Heart left ventricle (tissue), 16 donors: ENCODE data around the gene ESPN. TPM values are rescaled to one million over a fixed set of nuclear protein-coding genes. Genes with fewer than 3 reads are reported as not detected.
"Not testable (repeated sequence)": the region's sequence is repeated elsewhere in the genome, so short reads cannot be mapped to it uniquely, and the experiment has no call there.

Experiments used
- ATAC-seq, 4 donors: fragments of 200-7000 bp; cut with Tn5 transposase; one replicate each; pipeline ENCODE4 v1.9.1; 2020 to 2022; ENCODE audit warnings: moderate library complexity in 4 of 4, mild to moderate bottlenecking in 3 of 4, moderate number of reproducible peaks in 1 of 4
- DNase-seq, 5 donors: peaks; one replicate each; pipeline ENCODE4 v3.0.0-alpha.2; 2020
- H3K27ac ChIP-seq, 12 donors: fragments of 200-600 bp; sonication (generic) in 4 of 12; one replicate each; pipeline versions ENCODE4 v1.5.0 to v1.8.0; 2016 to 2022; ENCODE audit warnings: mild to moderate bottlenecking in 2 of 12
- H3K27me3 ChIP-seq, 9 donors: fragments of 200-600 bp; sonication (generic) in 2 of 9; one replicate each; pipeline versions ENCODE4 v1.5.1 to v1.8.0; 2016 to 2022; ENCODE audit warnings: mild to moderate bottlenecking in 3 of 9
- H3K36me3 ChIP-seq, 9 donors: fragments of 200-600 bp; sonication (generic) in 2 of 9; one replicate each; pipeline versions ENCODE4 v1.5.0 to v1.8.0; 2018 to 2022; ENCODE audit warnings: mild to moderate bottlenecking in 2 of 9
- H3K4me1 ChIP-seq, 12 donors: fragments of 200-600 bp; sonication (generic) in 4 of 12; one replicate each; pipeline versions ENCODE4 v1.5.0 to v1.8.0; 2016 to 2022; ENCODE audit warnings: mild to moderate bottlenecking in 3 of 12
- H3K4me3 ChIP-seq, 12 donors: fragments of 200-600 bp; sonication (generic) in 4 of 12; one replicate each; pipeline versions ENCODE4 v1.5.0 to v1.8.0; 2017 to 2022; ENCODE audit warnings: mild to moderate bottlenecking in 9 of 12, moderate library complexity in 4 of 12
- H3K9me3 ChIP-seq, 12 donors: fragments of 200-600 bp; sonication (generic) in 4 of 12; one replicate each; pipeline versions ENCODE4 v1.5.0 to v1.8.0; 2016 to 2022; ENCODE audit warnings: mild to moderate bottlenecking in 1 of 12
- CTCF ChIP-seq, 12 donors: fragments of 200-600 bp; sonication (generic) in 4 of 12; IDR thresholded peaks; one replicate each; pipeline versions ENCODE4 v1.5.0 to v1.8.0; 2018 to 2022; ENCODE audit warnings: antibody characterized with exemption in 12 of 12, mild to moderate bottlenecking in 5 of 12
- POLR2A ChIP-seq, 2 donors: fragments of 450-650 bp; IDR thresholded peaks; one replicate each; pipeline ENCODE4 v1.6.1; 2017; ENCODE audit warnings: antibody characterized with exemption in 2 of 2, mild to moderate bottlenecking in 2 of 2, moderate library complexity in 2 of 2
- WGBS, 4 donors: extraction: QIAGEN DNeasy Blood & Tissue Kit in 2 of 4; methylation state at CpG; one replicate each; pipeline versions ENCODE4 v1.1.5 to v1.1.7; 2013 to 2018; 5-methylcytosine and 5-hydroxymethylcytosine counted together
- intact Hi-C, 10 donors: fragments of 100-400 bp; cut with DNase I; formaldehyde crosslinking; loops; one replicate each; pipeline versions ENCODE4 v1.11.1 to v1.14.2; 2022
- polyA plus RNA-seq, 2 donors: library from polyadenylated mRNA; stranded (reverse); fragments of 200-250 nt; gene quantifications; one replicate each; pipeline ENCODE4 v1.2.3, GENCODE V29; 2013
- total RNA-seq, 9 donors: library from RNA; depleted of rRNA in 2 of 9; stranded (reverse); fragments of >200 nt in 2 of 9; fragmentation: NEBNext Ultra II Directional in 3 of 9; extraction: Animal tissue kit (Norgen Biotek cat#: 25700) in 3 of 9; gene quantifications; one replicate each; pipeline versions ENCODE4 v1.1.0 to v1.2.4, GENCODE V29; 2016 to 2023
- donor health status: ischemic (EF 13 %, LVEDD 7.1; RV severe dilation, severe dysfunction).
- donor health status: healthy with polysubstance abuse.
- donor health status: DM: no; HTN: yes; CAD: no.
- donor health status: DM: no; HTN: no; CAD: no.
- donor health status: ischemic (EF 25% LVEDD 6.9; RV normal size, moderate dysfunction).
- donor health status: ischemic (EF 25% LVEDD 5.7; RV mildly dilated, moderate dysfunction).
- donor health status: healthy.
- donor health status: DM: yes; HTN: yes; CAD: no.
- donor health status: ischemic (EF 35%, LVEDD 5.7; RV mildly dilated, moderate dysfunction).
- donor health status: nonischemic (EF 11% LVEDD 7.7; RV severe dilation, severe dysfunction).
- donor health status: DM: yes; HTN: yes; CAD: no.
- donor health status: PGD.
- donor health status: ischemic (EF 29% LVEDD 5.4; RV normal size, mild dysfunction).
- donor health status: nonischemic (EF 23%, LVEDD 6.1; RV moderate dilation, normal function).

ESPN gene
- total and polyA plus RNA-seq, 11 donors, result 0.10 to 1.3 (median 0.21) TPM; not detected in 6

- intact Hi-C loops, result no loop called here
- no peaks in the 10 kb centered on the region for H3K9me3 ChIP-seq
- 72 to 100% (median 79%) methylated on average over 4 to 7 of the region's 7 CpGs for WGBS, 4 donors
- TF ChIP-seq POLR2A (IDR thresholded peaks at IDR 0.05), result no peak
- TF ChIP-seq CTCF (IDR thresholded peaks at IDR 0.05), result no peak
- H3K27ac ChIP-seq, result no peak overlapping the region
- no peak for DNase-seq
- H3K4me1 ChIP-seq, result peaks cover 0 to 9% (median 0%) of the 10 kb centered on the region in 12 donors
- no peaks in the 10 kb centered on the region for H3K36me3 ChIP-seq
- no peak for ATAC-seq
- H3K27me3 ChIP-seq, result peaks cover 12 to 81% (median 36%) of the 10 kb centered on the region in 9 donors
- no peak overlapping the region for H3K4me3 ChIP-seq
These were observed 17.0 kb downstream of the ESPN start for GRCh38 chr1:6441586-6441985.

GRCh38 chr1:6443339-6444115 lies 19.0 kb downstream of the ESPN start:
- H3K27ac ChIP-seq, result no peak overlapping the region
- DNase-seq (no peak), ATAC-seq (no peak)
- H3K9me3 ChIP-seq, result no peaks in the 10 kb centered on the region
- no peaks in the 10 kb centered on the region for H3K36me3 ChIP-seq
- intact Hi-C loops, result no loop called here
- 87 to 94% (median 89%) methylated on average over 12 to 21 of the region's 21 CpGs for WGBS, 4 donors
- H3K4me1 ChIP-seq, result peaks cover 0 to 27% (median 0%) of the 10 kb centered on the region in 12 donors
- H3K27me3 ChIP-seq, result peaks cover 29 to 86% (median 44%) of the 10 kb centered on the region in 9 donors
- TF ChIP-seq POLR2A (IDR thresholded peaks at IDR 0.05) (no peak), CTCF (IDR thresholded peaks at IDR 0.05) (no peak)
- H3K4me3 ChIP-seq, result no peak overlapping the region

- Histone ChIP-seq H3K36me3 (no peaks in the 10 kb centered on the region), H3K4me1 (peaks cover 0 to 35% (median 0%) of the 10 kb centered on the region in 12 donors), H3K4me3 (no peak overlapping the region), H3K9me3 (no peaks in the 10 kb centered on the region), H3K27me3 (peaks cover 35 to 86% (median 52%) of the 10 kb centered on the region in 9 donors), H3K27ac (no peak overlapping the region)
- no peak for DNase-seq
- intact Hi-C loops, result no loop called here
- TF ChIP-seq CTCF (IDR thresholded peaks at IDR 0.05), result no peak
- TF ChIP-seq POLR2A (IDR thresholded peaks at IDR 0.05), result no peak
- WGBS, 4 donors, result 86 to 91% (median 90%) methylated on average over 12 to 15 of the region's 15 CpGs
- ATAC-seq, result no peak
These were observed 19.8 kb downstream of the ESPN start for GRCh38 chr1:6444377-6444776.

GRCh38 chr1:6445062-6445763 lies 20.6 kb downstream of the ESPN start:
- H3K36me3 ChIP-seq, result no peaks in the 10 kb centered on the region
- no peaks in the 10 kb centered on the region for H3K9me3 ChIP-seq
- intact Hi-C loops, result no loop called here
- TF ChIP-seq CTCF (IDR thresholded peaks at IDR 0.05), result peak; percentile 41 to 63 (median 50)
- TF ChIP-seq POLR2A (IDR thresholded peaks at IDR 0.05), result no peak
- ATAC-seq, result peak; percentile 36 to 70 (median 44)
- no peak overlapping the region for H3K27ac ChIP-seq
- 49 to 54% (median 52%) methylated on average over 13 to 19 of the region's 19 CpGs for WGBS, 4 donors
- H3K27me3 ChIP-seq, result peaks cover 36 to 86% (median 54%) of the 10 kb centered on the region in 9 donors
- peaks cover 0 to 32% (median 0%) of the 10 kb centered on the region in 12 donors for H3K4me1 ChIP-seq
- no peak for DNase-seq
- H3K4me3 ChIP-seq, result no peak overlapping the region

- H3K9me3 ChIP-seq, intact Hi-C loops, H3K4me3 ChIP-seq, H3K27ac ChIP-seq, DNase-seq, ATAC-seq, H3K36me3 ChIP-seq: not testable (repeated sequence)
- 84 to 97% (median 89%) methylated on average over 2 to 4 of the region's 4 CpGs for WGBS, 4 donors
- Histone ChIP-seq H3K4me1 (peaks cover 0 to 26% (median 0%) of the 10 kb centered on the region in 12 donors), H3K27me3 (peaks cover 31 to 82% (median 52%) of the 10 kb centered on the region in 9 donors)
These were observed 21.4 kb downstream of the ESPN start for GRCh38 chr1:6445929-6446328.
